Ectodermal cell (in vitro differentiated cells): ENCODE results near the gene PDE10A.
"Not testable (repeated sequence)": the region's sequence is repeated elsewhere in the genome, so short reads cannot be mapped to it uniquely, and the experiment has no call there.

Experiments used
- H3K27ac ChIP-seq: 2 replicates; pipeline ENCODE4 v1.7.0; 2013; ENCODE audit warnings: mild to moderate bottlenecking, low read depth, low read length; ENCODE audit not compliant: insufficient read depth, poor library complexity, severe bottlenecking
- H3K27me3 ChIP-seq: 2 replicates; pipeline ENCODE4 v1.7.0; 2013; ENCODE audit warnings: mild to moderate bottlenecking, low read length; ENCODE audit not compliant: insufficient read depth, control insufficient read depth, poor library complexity, severe bottlenecking
- H3K36me3 ChIP-seq: one replicate; pipeline ENCODE4 v1.7.0; 2013; ENCODE audit warnings: low read length; ENCODE audit not compliant: control insufficient read depth, insufficient read depth
- H3K4me1 ChIP-seq: one replicate; pipeline ENCODE4 v1.7.0; 2013; ENCODE audit warnings: low read length; ENCODE audit not compliant: control insufficient read depth, insufficient read depth
- H3K4me3 ChIP-seq: 2 replicates; pipeline ENCODE4 v1.7.0; 2013; ENCODE audit warnings: low read depth, low read length, control low read depth; ENCODE audit not compliant: insufficient read depth
- H3K9me3 ChIP-seq: 2 replicates; pipeline ENCODE4 v1.7.0; 2013; ENCODE audit warnings: mild to moderate bottlenecking, low read length, moderate library complexity; ENCODE audit not compliant: control insufficient read depth
- WGBS, 2 experiments: methylation state at CpG; one replicate each; pipeline ENCODE4 v1.1.7; 2013; ENCODE audit warnings: missing lambda C conversion rate in 2 of 2; 5-methylcytosine and 5-hydroxymethylcytosine counted together

The PDE10A gene

DNA sequence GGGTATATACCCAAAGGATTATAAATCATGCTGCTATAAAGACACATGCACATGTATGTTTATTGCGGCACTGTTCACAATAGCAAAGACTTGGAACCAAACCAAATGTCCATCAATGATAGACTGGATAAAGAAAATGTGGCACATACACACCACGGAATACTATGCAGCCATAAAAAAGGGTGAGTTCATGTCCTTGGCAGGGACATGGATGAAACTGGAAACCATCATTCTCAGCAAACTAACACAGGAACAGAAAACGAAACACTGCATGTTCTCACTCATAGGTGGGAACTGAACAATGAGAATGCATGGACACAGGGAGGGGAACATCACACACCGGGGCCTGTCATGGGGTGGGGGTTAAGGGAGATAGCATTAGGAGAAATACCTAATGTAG lies 70.1 kb downstream of the PDE10A start:
- not testable (repeated sequence) for H3K36me3 ChIP-seq, H3K4me1 ChIP-seq, H3K4me3 ChIP-seq, H3K9me3 ChIP-seq, H3K27ac ChIP-seq, H3K27me3 ChIP-seq
- 94% methylated on average over 3 to 4 of the region's 4 CpGs for WGBS, 2 experiments

DNA sequence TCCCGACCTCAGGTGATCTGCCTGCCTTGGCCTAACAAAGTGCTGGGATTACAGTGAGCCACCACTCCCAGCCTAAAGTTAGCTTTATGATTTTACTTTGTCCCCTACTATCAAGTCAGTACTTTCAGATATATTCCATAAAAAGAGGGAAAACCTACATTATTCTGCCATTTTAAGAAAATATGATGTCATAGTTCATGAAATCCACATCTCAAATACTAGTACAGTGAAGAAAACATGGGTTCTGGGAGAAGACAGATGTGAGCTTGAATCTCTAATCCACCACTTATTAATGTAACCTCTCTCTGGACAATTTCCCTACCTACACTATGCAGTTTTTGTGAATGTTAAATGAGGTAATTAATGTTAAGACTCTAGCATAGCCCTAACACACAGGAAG lies 74.5 kb downstream of the PDE10A start:
- H3K4me3 ChIP-seq = no peak overlapping the region
- H3K9me3 ChIP-seq = no peaks in the 10 kb centered on the region
- H3K4me1 ChIP-seq = peaks cover 6% of the 10 kb centered on the region
- H3K27me3 ChIP-seq = no peaks in the 10 kb centered on the region
- no peak overlapping the region for H3K27ac ChIP-seq
- 73 to 93% methylated on average over 1 of the region's 1 CpG for WGBS, 2 experiments
- H3K36me3 ChIP-seq = no peaks in the 10 kb centered on the region

- Histone ChIP-seq H3K9me3 (no peaks in the 10 kb centered on the region), H3K36me3 (no peaks in the 10 kb centered on the region), H3K4me1 (peaks cover 6% of the 10 kb centered on the region), H3K27me3 (no peaks in the 10 kb centered on the region), H3K4me3 (no peak overlapping the region), H3K27ac (no peak overlapping the region)
- WGBS, 2 experiments = 95 to 97% methylated on average over 5 of the region's 5 CpGs
Measured at GRCh38 chr6:165587206-165587605, 75.8 kb downstream of the PDE10A start.

DNA sequence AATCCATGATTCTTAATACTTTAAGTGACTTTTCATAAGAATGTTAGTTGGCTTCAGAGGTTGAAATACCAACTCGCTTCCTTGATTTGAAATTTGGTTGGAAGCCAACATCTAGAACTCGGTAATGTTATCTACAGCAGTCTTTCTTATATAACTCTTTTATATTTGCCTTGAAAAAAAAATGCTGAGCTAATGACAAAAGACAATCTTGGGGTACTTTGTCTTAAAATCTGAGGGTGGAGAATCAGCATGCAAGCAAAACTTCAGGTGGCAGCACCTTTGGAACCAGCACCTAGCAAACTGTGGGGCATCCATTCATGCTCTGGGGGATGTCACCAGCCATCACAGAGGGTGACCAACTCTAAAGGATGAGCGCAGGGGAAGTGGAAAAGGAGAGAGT lies 76.3 kb downstream of the PDE10A start:
- Histone ChIP-seq H3K27me3 (no peaks in the 10 kb centered on the region), H3K4me3 (no peak overlapping the region), H3K4me1 (peaks cover 6% of the 10 kb centered on the region), H3K36me3 (no peaks in the 10 kb centered on the region), H3K9me3 (no peaks in the 10 kb centered on the region), H3K27ac (no peak overlapping the region)
- 89 to 90% methylated on average over 2 to 3 of the region's 3 CpGs for WGBS, 2 experiments

GRCh38 chr6:165585060-165585459 lies 78.0 kb downstream of the PDE10A start:
- Histone ChIP-seq H3K9me3 (no peaks in the 10 kb centered on the region), H3K4me3 (no peak overlapping the region), H3K36me3 (no peaks in the 10 kb centered on the region)

GRCh38 chr6:165584541-165584940 lies 78.5 kb downstream of the PDE10A start:
- Histone ChIP-seq H3K9me3 (no peaks in the 10 kb centered on the region), H3K4me3 (no peak overlapping the region), H3K27me3 (no peaks in the 10 kb centered on the region), H3K36me3 (no peaks in the 10 kb centered on the region), H3K27ac (no peak overlapping the region), H3K4me1 (peaks cover 6% of the 10 kb centered on the region)
- WGBS, 2 experiments = 93 to 100% methylated on average over 1 of the region's 1 CpG

More at GRCh38 chr6:165585060-165585459, 78.0 kb downstream of the PDE10A start:
- Histone ChIP-seq H3K4me1 (peaks cover 6% of the 10 kb centered on the region), H3K27me3 (no peaks in the 10 kb centered on the region), H3K27ac (no peak overlapping the region)

GRCh38 chr6:165581678-165582077 lies 81.4 kb downstream of the PDE10A start:
- WGBS, 2 experiments = 78% methylated on average over 1 of the region's 1 CpG; no CpG with 5 or more reads in 1 of the 2 experiments
- Histone ChIP-seq H3K27ac (no peak overlapping the region), H3K9me3 (no peaks in the 10 kb centered on the region), H3K4me3 (no peak overlapping the region), H3K4me1 (peaks cover 6% of the 10 kb centered on the region), H3K36me3 (no peaks in the 10 kb centered on the region), H3K27me3 (no peaks in the 10 kb centered on the region)

GRCh38 chr6:165580136-165580535 lies 82.9 kb downstream of the PDE10A start:
- H3K9me3 ChIP-seq = no peaks in the 10 kb centered on the region
- H3K4me3 ChIP-seq = no peak overlapping the region
- 93% methylated on average over 3 of the region's 3 CpGs for WGBS, 2 experiments
- H3K4me1 ChIP-seq = peaks cover 7% of the 10 kb centered on the region
- no peaks in the 10 kb centered on the region for H3K27me3 ChIP-seq
- H3K27ac ChIP-seq = no peak overlapping the region
- H3K36me3 ChIP-seq = no peaks in the 10 kb centered on the region

DNA sequence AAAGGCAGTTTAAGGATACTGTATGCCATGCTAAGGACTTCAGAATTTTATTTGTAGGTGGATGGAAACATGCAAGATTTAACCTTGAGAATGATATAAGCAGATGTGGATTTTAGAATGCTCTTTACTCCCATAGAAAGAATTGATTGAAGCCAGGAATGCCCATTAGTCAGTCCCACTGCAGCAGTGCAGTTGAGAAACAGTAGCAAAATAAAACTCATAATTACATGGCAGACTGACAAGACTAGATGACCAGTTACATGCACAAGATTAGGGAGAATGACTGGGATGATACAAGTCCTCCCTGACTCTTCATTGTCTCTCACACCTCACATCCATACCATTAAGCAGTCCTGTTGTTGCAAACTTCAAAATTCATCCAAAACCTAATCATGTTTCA lies 83.9 kb downstream of the PDE10A start:
- Histone ChIP-seq H3K9me3 (no peaks in the 10 kb centered on the region), H3K4me1 (peaks cover 7% of the 10 kb centered on the region), H3K27ac (no peak overlapping the region), H3K27me3 (no peaks in the 10 kb centered on the region), H3K4me3 (no peak overlapping the region), H3K36me3 (no peaks in the 10 kb centered on the region)

- Histone ChIP-seq H3K27ac (no peak overlapping the region), H3K4me3 (no peak overlapping the region), H3K4me1 (peaks cover 5% of the 10 kb centered on the region), H3K36me3 (no peaks in the 10 kb centered on the region), H3K9me3 (no peaks in the 10 kb centered on the region), H3K27me3 (no peaks in the 10 kb centered on the region)
- WGBS, 2 experiments = 86 to 89% methylated on average over 13 of the region's 13 CpGs
Measured at GRCh38 chr6:165577556-165577955, 85.5 kb downstream of the PDE10A start.

DNA sequence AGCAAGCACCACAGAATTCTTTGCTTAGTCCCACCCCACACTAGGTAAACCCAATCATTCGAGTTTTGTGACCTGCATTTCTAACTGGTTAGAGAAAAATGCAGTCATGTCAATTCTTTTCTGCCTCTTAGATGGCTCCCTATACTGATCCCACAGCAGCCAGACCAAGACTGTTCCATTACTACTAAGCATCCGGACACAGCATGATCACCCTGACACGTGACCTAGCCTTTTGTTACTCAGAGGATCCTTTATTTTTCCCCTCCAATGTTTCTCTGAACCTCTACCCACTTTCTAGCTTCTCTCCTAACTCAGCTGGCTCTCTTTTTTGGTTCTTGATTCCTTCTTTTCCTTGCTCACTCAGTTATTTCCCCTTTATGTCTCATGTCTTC lies 87.9 kb downstream of the PDE10A start:
- Histone ChIP-seq H3K36me3 (no peaks in the 10 kb centered on the region), H3K27ac (no peak overlapping the region), H3K27me3 (no peaks in the 10 kb centered on the region), H3K9me3 (no peaks in the 10 kb centered on the region), H3K4me3 (no peak overlapping the region), H3K4me1 (peaks cover 5% of the 10 kb centered on the region)
- 61 to 62% methylated on average over 3 of the region's 3 CpGs for WGBS, 2 experiments
